ENCODE measurements around the gene ATAD2B. TPM values are rescaled to one million over a fixed set of nuclear protein-coding genes. Genes with fewer than 3 reads are reported as not detected.
"Not testable (repeated sequence)": the region's sequence is repeated elsewhere in the genome, so short reads cannot be mapped to it uniquely, and the experiment has no call there.

The ATAD2B gene
- total and polyA plus RNA-seq, 12 donors: 3.4 to 26.7 (median 13.8) TPM

GRCh38 chr2:23751747-23752265 is 175.1 kb downstream of the ATAD2B start:
- DNase-seq: no peak
- H3K4me1 ChIP-seq (replicated peaks in 1 of 2): no peaks in the 10 kb centered on the region
- H3K27me3 ChIP-seq: no peaks in the 10 kb centered on the region
- peaks cover 0 to 4% of the 10 kb centered on the region in 2 donors for H3K36me3 ChIP-seq (replicated peaks in 1 of 2)
- whole genome bisulfite sequencing, 4 donors: 91 to 99% (median 97%) methylated on average over 2 of the region's 2 CpGs
- H3K27ac ChIP-seq: no peak overlapping the region
- TF ChIP-seq CTCF (IDR thresholded peaks at IDR 0.05): no peak
- no peak for TF ChIP-seq POLR2A (IDR thresholded peaks at IDR 0.05)
- H3K9me3 ChIP-seq (replicated peaks in 1 of 3): no peaks in the 10 kb centered on the region
- no peak overlapping the region for H3K4me3 ChIP-seq
- intact Hi-C loops (cut with DNase I): no loop called here

GRCh38 chr2:23746141-23746863 is 180.6 kb downstream of the ATAD2B start:
- Histone ChIP-seq H3K4me3 (no peak overlapping the region), H3K4me1 (replicated peaks in 1 of 2) (peaks cover 9 to 11% of the 10 kb centered on the region in 2 donors), H3K27me3 (no peaks in the 10 kb centered on the region), H3K27ac (peak overlapping the region in 1 of 5 donors; percentile 57), H3K9me3 (replicated peaks in 1 of 3) (no peaks in the 10 kb centered on the region), H3K36me3 (replicated peaks in 1 of 2) (no peaks in the 10 kb centered on the region)
- intact Hi-C loops (cut with DNase I): no loop called here
- no peak for DNase-seq
- 60 to 78% (median 73%) methylated on average over 2 of the region's 2 CpGs for WGBS, 4 donors
- TF ChIP-seq POLR2A (IDR thresholded peaks at IDR 0.05): no peak
- TF ChIP-seq CTCF (IDR thresholded peaks at IDR 0.05): no peak

- no peak for TF ChIP-seq POLR2A (IDR thresholded peaks at IDR 0.05)
- no peak for TF ChIP-seq CTCF (IDR thresholded peaks at IDR 0.05)
- no peaks in the 10 kb centered on the region for H3K27me3 ChIP-seq
- peak overlapping the region in 1 of 5 donors; percentile 57 for H3K27ac ChIP-seq
- H3K36me3 ChIP-seq (replicated peaks in 1 of 2): no peaks in the 10 kb centered on the region
- H3K9me3 ChIP-seq (replicated peaks in 1 of 3): no peaks in the 10 kb centered on the region
- intact Hi-C loops (cut with DNase I): no loop called here
- no peak overlapping the region for H3K4me3 ChIP-seq
- peak; percentile 27 to 77 (median 50) for DNase-seq
- peaks cover 9 to 11% of the 10 kb centered on the region in 2 donors for H3K4me1 ChIP-seq (replicated peaks in 1 of 2)
These were observed 181.2 kb downstream of the ATAD2B start for GRCh38 chr2:23745726-23746105.

- DNase-seq: no peak
- no peaks in the 10 kb centered on the region for H3K36me3 ChIP-seq (replicated peaks in 1 of 2)
- no peaks in the 10 kb centered on the region for H3K9me3 ChIP-seq (replicated peaks in 1 of 3)
- WGBS, 4 donors: 91 to 94% (median 92%) methylated on average over 8 of the region's 8 CpGs
- no peaks in the 10 kb centered on the region for H3K27me3 ChIP-seq
- H3K4me1 ChIP-seq (replicated peaks in 1 of 2): peaks cover 9 to 11% of the 10 kb centered on the region in 2 donors
- no peak overlapping the region for H3K4me3 ChIP-seq
- H3K27ac ChIP-seq: no peak overlapping the region
- intact Hi-C loops (cut with DNase I): no loop called here
- TF ChIP-seq POLR2A (IDR thresholded peaks at IDR 0.05) (no peak), CTCF (IDR thresholded peaks at IDR 0.05) (no peak)
These were observed 181.7 kb downstream of the ATAD2B start for GRCh38 chr2:23745068-23745725.

GRCh38 chr2:23736783-23737182 is 190.1 kb downstream of the ATAD2B start:
- intact Hi-C loops (cut with DNase I); DNase-seq; H3K4me1 ChIP-seq (replicated peaks in 1 of 2); H3K9me3 ChIP-seq (replicated peaks in 1 of 3); H3K4me3 ChIP-seq; H3K36me3 ChIP-seq (replicated peaks in 1 of 2); H3K27me3 ChIP-seq; H3K27ac ChIP-seq: not testable (repeated sequence)
- 92 to 98% (median 96%) methylated on average over 3 to 9 of the region's 9 CpGs for WGBS, 4 donors
